DOHH2 (cell line): ENCODE measurements around the gene CHCHD6.

Experiments
- EZH2phosphoT487 ChIP-seq: fragments of 200-600 bp; sonication (generic); IDR thresholded peaks from 2 replicates; pipeline ENCODE4 v1.6.1; 2017; ENCODE audit warnings: borderline replicate concordance, mild to moderate bottlenecking, antibody characterized with exemption, low read length, moderate library complexity, mixed read lengths
- TF ChIP-seq, protein P1 (sequence below): fragments of 200-600 bp; sonication (generic); IDR thresholded peaks from one replicate; pipeline ENCODE4 v1.5.1; 2014; ENCODE audit warnings: antibody characterized with exemption, mild to moderate bottlenecking, low read depth, low read length; ENCODE audit not compliant: poor library complexity, severe bottlenecking

DNA sequence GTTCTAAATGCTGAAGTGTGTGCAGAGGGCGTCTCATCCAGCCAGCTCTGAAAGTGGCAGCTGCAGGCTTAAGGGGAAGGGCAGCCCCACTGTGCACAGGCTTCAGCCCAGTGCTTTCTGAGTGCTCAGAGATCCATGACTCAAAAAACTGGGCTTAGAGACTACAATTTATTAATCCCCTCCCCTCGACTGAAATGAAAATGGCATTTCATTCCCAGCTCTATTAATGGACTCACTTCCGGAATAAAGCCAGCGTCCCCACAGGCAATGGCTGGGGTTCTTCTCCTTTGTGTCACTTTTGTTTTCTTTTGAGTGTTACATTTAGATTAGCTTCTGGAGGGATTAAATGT is 223.3 kb downstream of the CHCHD6 start:
- TF ChIP-seq, protein P1, sequence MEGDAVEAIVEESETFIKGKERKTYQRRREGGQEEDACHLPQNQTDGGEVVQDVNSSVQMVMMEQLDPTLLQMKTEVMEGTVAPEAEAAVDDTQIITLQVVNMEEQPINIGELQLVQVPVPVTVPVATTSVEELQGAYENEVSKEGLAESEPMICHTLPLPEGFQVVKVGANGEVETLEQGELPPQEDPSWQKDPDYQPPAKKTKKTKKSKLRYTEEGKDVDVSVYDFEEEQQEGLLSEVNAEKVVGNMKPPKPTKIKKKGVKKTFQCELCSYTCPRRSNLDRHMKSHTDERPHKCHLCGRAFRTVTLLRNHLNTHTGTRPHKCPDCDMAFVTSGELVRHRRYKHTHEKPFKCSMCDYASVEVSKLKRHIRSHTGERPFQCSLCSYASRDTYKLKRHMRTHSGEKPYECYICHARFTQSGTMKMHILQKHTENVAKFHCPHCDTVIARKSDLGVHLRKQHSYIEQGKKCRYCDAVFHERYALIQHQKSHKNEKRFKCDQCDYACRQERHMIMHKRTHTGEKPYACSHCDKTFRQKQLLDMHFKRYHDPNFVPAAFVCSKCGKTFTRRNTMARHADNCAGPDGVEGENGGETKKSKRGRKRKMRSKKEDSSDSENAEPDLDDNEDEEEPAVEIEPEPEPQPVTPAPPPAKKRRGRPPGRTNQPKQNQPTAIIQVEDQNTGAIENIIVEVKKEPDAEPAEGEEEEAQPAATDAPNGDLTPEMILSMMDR, result no peak
- no peak for TF ChIP-seq EZH2phosphoT487
